HG02678 (cell line): ENCODE results near the gene UBA1.
"Not testable (repeated sequence)": the region's sequence is repeated elsewhere in the genome, so short reads cannot be mapped to it uniquely, and the experiment has no call there.

Experiments used
- ATAC-seq: cut with Tn5 transposase; IDR thresholded peaks from one replicate; pipeline ENCODE4 v1.9.1; 2021; ENCODE audit warnings: mild to moderate bottlenecking, moderate library complexity; ENCODE audit not compliant: unreplicated experiment

Gene UBA1

GRCh38 chrX:47247999-47248320 lies 54.3 kb downstream of the UBA1 start:
- no peak for ATAC-seq

GRCh38 chrX:47248576-47248975 lies 54.9 kb downstream of the UBA1 start:
- no peak for ATAC-seq

- ATAC-seq = no peak
Measured at GRCh38 chrX:47250017-47250347, 56.4 kb downstream of the UBA1 start.

- not testable (repeated sequence) for ATAC-seq
Measured at GRCh38 chrX:47257620-47258019, 64.0 kb downstream of the UBA1 start.
